Esophagus (tissue), 2 donors: ENCODE measurements around the gene NFS1. TPM values are rescaled to one million over a fixed set of nuclear protein-coding genes. Genes with fewer than 3 reads are reported as not detected.
"Not testable (repeated sequence)": the region's sequence is repeated elsewhere in the genome, so short reads cannot be mapped to it uniquely, and the experiment has no call there.

Experiments
- H3K27ac ChIP-seq, 2 donors: one replicate each; pipeline ENCODE4 v1.5.1; 2013; ENCODE audit warnings: low read depth in 2 of 2, mild to moderate bottlenecking in 2 of 2, inconsistent platforms in 1 of 2, low read length in 1 of 2, moderate library complexity in 1 of 2
- H3K27me3 ChIP-seq, 2 donors: one replicate each; pipeline ENCODE4 v1.6.1; 2013; ENCODE audit warnings: low read length in 2 of 2, control low read depth in 1 of 2, mild to moderate bottlenecking in 1 of 2; ENCODE audit not compliant: insufficient read depth in 2 of 2, control insufficient read depth in 1 of 2
- H3K36me3 ChIP-seq, 2 donors: one replicate each; pipeline ENCODE4 v1.6.1; 2013; ENCODE audit warnings: low read length in 1 of 2; ENCODE audit not compliant: control insufficient read depth in 2 of 2, insufficient read depth in 2 of 2
- H3K4me1 ChIP-seq, 2 donors: one replicate each; pipeline ENCODE4 v1.6.1; 2013; ENCODE audit warnings: low read length in 1 of 2; ENCODE audit not compliant: control insufficient read depth in 2 of 2, insufficient read depth in 2 of 2
- H3K4me3 ChIP-seq, 2 donors: one replicate each; pipeline ENCODE4 v1.5.1; 2013; ENCODE audit warnings: low read length in 2 of 2, mild to moderate bottlenecking in 2 of 2, low read depth in 1 of 2, moderate library complexity in 1 of 2
- H3K9me3 ChIP-seq, 2 donors: one replicate each; pipeline ENCODE4 v1.6.1; 2013; ENCODE audit warnings: mild to moderate bottlenecking in 2 of 2, low read depth in 1 of 2, low read length in 1 of 2, moderate library complexity in 1 of 2; ENCODE audit not compliant: control insufficient read depth in 2 of 2, insufficient read depth in 1 of 2
- WGBS, 2 donors: extraction: QIAGEN DNeasy Blood & Tissue Kit; methylation state at CpG; one replicate each; pipeline ENCODE4 v1.1.7; 2013; 5-methylcytosine and 5-hydroxymethylcytosine counted together
- polyA plus RNA-seq, 2 donors: library from polyadenylated mRNA; stranded (reverse); fragments of 200-250 nt; gene quantifications; one replicate each; pipeline ENCODE4 v1.2.3, GENCODE V29; 2013
- donor health status: healthy with polysubstance abuse.
- donor health status: Bipolar disorder and iron deficiency.

The NFS1 gene
- polyA plus RNA-seq, 2 donors = 18.2 to 23.4 TPM

DNA sequence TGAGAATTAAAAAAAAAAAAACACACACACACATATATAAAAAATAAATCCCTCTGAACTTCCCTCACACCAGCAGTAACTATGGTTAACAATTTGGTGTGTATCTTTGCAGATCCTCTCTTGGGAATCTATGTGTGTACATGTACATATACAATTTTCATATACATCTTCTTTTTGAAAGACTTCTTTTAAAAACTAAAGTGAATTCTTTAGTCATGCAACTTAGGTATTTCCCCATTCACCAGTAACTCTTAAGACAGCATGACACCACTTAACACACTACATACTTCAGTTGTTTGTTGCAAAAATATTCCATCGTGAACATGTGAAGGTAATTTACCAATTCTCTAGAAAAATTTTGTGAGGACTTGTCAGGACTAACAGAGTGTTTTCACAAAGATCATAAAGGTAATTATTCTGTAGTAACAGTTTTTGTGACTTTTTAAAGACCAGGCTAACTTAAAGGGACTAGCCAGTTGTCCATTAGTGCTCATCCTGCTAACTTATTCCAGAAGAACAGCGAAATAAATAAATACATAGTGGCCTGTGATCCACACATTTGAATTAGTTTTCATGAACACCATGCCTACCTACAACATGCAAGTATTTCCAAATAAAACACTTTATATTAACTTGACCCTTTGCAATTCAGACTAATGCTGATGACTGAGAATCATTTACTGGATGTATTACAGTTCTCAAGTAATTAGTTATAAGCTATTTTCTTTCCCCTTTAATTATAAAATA, 30.9 kb upstream of the NFS1 start:
- Histone ChIP-seq H3K4me1 (no peaks in the 10 kb centered on the region), H3K36me3 (peaks cover 10 to 22% of the 10 kb centered on the region in 2 donors), H3K27ac (no peak overlapping the region), H3K4me3 (no peak overlapping the region), H3K9me3 (no peaks in the 10 kb centered on the region), H3K27me3 (no peaks in the 10 kb centered on the region)
- WGBS, 2 donors = 71 to 82% methylated on average over 2 of the region's 2 CpGs

DNA sequence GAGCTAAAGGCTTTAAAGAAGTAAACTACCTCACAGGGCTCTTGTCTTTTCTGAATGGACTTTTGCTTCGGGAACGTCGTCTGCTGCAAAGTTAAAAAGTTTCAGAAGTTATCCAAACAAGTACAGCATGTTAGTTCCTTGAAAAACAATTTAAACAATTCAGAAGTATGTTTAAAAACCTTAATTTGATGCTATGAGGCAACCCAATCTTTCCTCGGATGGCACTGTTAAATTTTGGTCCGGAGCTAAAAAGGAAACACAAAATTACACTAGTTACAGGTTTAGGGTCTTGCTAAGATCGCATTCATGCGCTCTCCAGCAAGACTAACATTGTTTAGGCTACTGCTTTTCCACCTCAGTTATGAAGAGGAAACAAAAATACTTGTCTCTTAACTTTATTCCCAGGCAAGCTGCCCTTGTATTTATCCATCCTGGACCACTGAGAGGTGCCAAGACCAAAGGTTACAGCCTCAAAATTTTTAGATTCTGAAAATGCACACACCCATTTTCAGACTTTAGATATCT, 30.2 kb upstream of the NFS1 start:
- no peaks in the 10 kb centered on the region for H3K9me3 ChIP-seq
- WGBS, 2 donors = 75 to 77% methylated on average over 7 of the region's 7 CpGs
- peaks cover 12 to 23% of the 10 kb centered on the region in 2 donors for H3K36me3 ChIP-seq
- no peak overlapping the region for H3K4me3 ChIP-seq
- no peaks in the 10 kb centered on the region for H3K4me1 ChIP-seq
- H3K27ac ChIP-seq = no peak overlapping the region
- H3K27me3 ChIP-seq = no peaks in the 10 kb centered on the region

DNA sequence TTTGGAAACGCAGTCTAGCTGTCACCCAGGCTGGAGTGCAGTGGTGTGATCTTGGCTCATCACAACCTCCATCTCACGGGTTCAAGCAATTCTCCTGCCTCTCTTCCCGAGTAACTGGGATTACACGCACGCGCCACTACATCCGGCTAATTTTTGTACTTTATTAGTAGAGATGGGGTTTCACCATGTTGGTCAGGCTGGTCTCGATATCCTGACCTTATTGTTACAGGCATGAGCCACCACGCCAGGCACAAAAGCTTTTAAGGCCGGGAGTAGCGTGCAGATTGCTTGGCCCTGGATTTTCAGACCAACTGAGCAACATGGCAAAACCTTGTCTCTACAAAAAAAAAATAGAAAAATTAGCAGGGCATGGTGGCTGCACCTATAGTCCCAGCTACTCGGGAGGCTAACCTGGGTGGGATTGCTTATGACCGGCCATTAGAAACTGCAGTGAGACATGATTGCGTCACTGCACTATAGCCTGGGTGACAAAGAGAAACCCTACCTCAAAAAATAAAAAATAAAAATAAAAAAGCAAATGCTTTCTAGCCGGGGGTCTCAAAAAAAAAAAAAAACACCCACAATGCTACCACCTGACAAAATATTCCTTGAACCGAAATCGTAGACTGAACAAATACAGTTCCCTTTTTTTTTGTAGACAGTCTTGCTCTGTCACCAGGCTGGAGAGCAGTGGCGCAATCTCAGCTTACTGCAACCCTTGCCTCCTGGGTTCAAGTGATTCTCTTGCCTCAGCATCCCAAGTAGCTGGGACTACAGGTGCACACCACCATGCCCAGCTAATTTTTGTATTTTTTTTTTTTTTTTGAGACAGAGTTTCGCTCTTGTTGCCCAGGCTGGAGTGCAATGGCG, 27.9 kb upstream of the NFS1 start:
- H3K27me3 ChIP-seq = no peaks in the 10 kb centered on the region
- H3K27ac ChIP-seq = no peak overlapping the region
- H3K4me1 ChIP-seq = no peaks in the 10 kb centered on the region
- H3K36me3 ChIP-seq = peaks cover 12 to 26% of the 10 kb centered on the region in 2 donors
- no peak overlapping the region for H3K4me3 ChIP-seq
- 93 to 95% methylated on average over 20 of the region's 20 CpGs for WGBS, 2 donors
- no peaks in the 10 kb centered on the region for H3K9me3 ChIP-seq

DNA sequence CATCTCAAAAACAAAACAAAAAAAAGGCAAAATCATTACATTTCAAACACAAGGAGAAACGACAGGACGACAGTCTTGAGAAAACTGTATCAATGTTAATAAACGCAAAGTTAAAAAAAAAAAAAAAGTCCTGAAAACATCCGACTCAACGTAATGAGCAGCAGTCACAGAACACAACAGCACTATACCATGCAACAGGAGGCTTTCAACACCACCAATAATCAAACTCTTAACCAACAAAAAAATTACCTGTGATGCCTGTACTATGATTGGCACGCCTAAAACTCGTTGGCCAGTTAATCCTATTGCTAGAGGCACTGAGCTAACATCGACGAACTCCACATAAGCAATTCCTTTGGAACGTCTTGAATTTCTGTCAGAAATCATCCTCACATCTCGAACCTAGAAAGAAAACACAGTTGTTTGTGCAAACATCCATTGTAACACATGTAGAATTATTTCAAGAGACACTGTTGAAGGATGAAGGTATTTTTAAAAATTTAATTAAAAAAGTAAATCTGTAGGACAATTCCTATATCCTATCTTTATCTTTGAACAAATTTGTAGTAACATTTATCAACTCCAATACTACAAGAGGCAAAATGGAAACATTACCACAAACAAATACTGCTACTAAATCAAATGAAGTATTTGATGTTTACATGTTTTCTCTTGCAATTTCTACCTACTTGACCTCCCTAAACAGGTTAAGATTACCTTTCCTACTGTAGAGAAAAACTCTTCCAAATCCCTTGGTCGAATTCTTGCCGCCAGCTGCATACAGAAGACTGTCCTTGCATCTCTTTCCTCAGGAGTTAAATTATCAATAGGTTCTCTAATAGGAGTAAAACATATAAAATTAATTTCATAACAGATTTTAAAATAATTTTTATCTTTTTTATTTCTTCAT, 25.4 kb upstream of the NFS1 start:
- Histone ChIP-seq H3K36me3 (peaks cover 22 to 34% of the 10 kb centered on the region in 2 donors), H3K4me1 (no peaks in the 10 kb centered on the region), H3K27me3 (no peaks in the 10 kb centered on the region), H3K9me3 (no peaks in the 10 kb centered on the region), H3K27ac (no peak overlapping the region), H3K4me3 (no peak overlapping the region)
- WGBS, 2 donors = 78 to 80% methylated on average over 13 of the region's 13 CpGs

DNA sequence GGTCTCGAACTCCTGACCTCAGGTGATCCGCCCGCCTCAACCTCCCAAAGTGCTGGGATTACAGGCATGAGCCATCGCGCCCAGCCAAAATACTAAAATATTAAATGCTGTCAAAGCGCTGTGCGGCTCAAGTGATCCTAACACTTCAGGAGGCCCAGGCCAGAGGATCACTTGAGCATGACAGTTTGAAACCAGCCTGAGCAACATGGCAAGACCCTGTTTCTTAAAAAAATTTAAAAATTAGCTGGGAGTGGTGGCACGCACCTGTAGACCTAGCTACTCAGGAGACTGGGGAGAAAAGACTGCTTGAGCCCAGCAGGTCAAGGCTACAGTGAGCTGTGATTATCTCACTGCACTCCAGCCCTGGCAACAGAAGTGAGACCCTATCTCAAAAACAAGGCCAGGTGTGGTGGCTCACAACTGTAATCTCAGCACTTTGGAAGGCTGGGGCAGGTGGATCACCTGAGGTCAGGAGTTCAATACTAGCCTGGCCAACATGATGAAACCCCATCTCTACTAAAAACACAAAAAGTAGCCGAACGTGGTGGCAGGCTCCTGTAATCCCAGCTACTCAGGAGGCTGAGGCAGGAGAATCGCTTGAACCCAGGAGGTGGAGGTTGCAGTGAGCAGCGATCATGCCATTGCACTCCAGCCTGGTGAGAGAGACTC, 24.6 kb upstream of the NFS1 start:
- not testable (repeated sequence) for H3K27me3 ChIP-seq, H3K9me3 ChIP-seq, H3K27ac ChIP-seq, H3K4me3 ChIP-seq, H3K4me1 ChIP-seq
- WGBS, 2 donors = 94 to 96% methylated on average over 12 of the region's 12 CpGs
- peaks cover 21 to 36% of the 10 kb centered on the region in 2 donors for H3K36me3 ChIP-seq

DNA sequence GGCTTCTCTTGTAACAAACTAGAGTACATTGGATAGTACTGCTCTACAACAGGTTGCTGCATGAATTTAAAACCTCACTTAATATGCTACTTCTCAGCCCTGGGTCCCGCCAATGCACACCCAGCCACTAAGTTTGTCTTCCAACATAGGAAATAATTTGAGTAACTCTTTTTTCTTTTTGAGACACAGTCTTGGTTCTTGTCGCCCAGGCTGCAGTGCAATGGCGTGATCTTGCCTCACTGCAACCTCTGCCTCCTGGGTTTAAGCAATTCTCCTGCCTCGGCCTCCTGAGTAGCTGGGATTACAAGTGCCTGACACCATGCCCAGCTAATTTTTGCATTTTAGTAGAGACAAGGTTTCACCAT, 24.1 kb upstream of the NFS1 start:
- 90% methylated on average over 4 of the region's 4 CpGs for WGBS, 2 donors
- not testable (repeated sequence) for H3K4me1 ChIP-seq, H3K27ac ChIP-seq, H3K4me3 ChIP-seq, H3K27me3 ChIP-seq, H3K9me3 ChIP-seq
- peaks cover 18 to 36% of the 10 kb centered on the region in 2 donors for H3K36me3 ChIP-seq

DNA sequence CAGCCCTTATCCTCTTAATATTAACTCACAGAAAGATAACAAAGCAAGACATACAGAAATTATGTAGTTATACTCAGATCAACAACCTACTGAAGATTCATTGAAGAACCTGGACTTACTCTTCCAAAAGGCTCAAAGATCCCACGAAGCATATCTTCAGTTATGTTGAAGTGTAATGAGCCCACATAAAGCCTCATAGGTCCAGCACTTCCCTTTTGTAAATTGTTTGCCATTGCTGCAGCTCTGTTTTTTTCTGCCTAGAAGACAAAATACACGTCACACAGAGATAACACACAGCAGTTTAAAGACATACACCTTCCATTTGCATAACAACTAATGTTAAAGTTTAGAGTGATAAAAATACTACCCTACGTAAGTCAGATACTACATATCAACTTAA, 22.5 kb upstream of the NFS1 start:
- Histone ChIP-seq H3K27ac (no peak overlapping the region), H3K27me3 (no peaks in the 10 kb centered on the region), H3K36me3 (peaks cover 16 to 38% of the 10 kb centered on the region in 2 donors), H3K4me3 (no peak overlapping the region), H3K9me3 (no peaks in the 10 kb centered on the region), H3K4me1 (no peaks in the 10 kb centered on the region)
- WGBS, 2 donors = 72 to 83% methylated on average over 3 of the region's 3 CpGs

DNA sequence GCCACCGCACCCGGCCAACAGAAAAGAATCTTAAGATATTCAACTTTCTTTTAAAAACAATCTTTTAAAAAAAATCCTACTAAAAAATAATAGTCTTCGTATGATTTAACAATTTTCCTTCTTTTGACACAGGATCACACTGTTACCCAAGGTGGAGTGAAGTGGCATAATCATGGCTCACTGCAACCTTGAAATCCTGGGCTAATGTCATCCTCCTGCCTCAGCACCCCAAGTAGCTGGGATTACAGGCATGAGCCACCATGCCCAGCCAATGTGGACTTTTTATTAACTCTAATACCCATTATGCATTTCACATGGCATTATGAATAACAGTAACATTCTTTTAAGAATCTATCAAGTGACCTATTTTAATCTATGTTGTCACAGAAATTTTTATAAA, 22.1 kb upstream of the NFS1 start:
- Histone ChIP-seq H3K4me1 (no peaks in the 10 kb centered on the region), H3K36me3 (peaks cover 19 to 35% of the 10 kb centered on the region in 2 donors), H3K9me3 (no peaks in the 10 kb centered on the region), H3K4me3 (no peak overlapping the region), H3K27me3 (no peaks in the 10 kb centered on the region), H3K27ac (no peak overlapping the region)
- WGBS, 2 donors = 91 to 93% methylated on average over 3 of the region's 3 CpGs
